HEK293T (cell line): ENCODE data around the gene RUNX3.

Experiments
- CTCF ChIA-PET: fragments of 350-600 bp; formaldehyde crosslinking; extraction: SDS; loops from one replicate; lab custom pipeline; 2021; ENCODE audit warnings: antibody characterized with exemption, inconsistent platforms; lab: Yijun Ruan, JAX
- POLR2A ChIA-PET: fragments of 350-600 bp; formaldehyde crosslinking; extraction: SDS; loops from one replicate; lab custom pipeline; 2020; ENCODE audit warnings: antibody characterized with exemption, inconsistent platforms; lab: Yijun Ruan, JAX
- DNase-seq: peaks from one replicate; pipeline ENCODE4 v3.0.0; 2012; ENCODE audit warnings: mixed read lengths; ENCODE audit errors: extremely low spot score
- ARNT ChIP-seq: fragments of 450-650 bp; IDR thresholded peaks from 2 replicates; pipeline ENCODE4 v1.6.1; 2017; ENCODE audit warnings: mild to moderate bottlenecking
- BHLHE40 ChIP-seq: fragments of 450-650 bp; IDR thresholded peaks from 2 replicates; pipeline ENCODE4 v1.6.1; 2016; ENCODE audit warnings: mild to moderate bottlenecking, moderate library complexity, borderline replicate concordance
- CTBP1 ChIP-seq: fragments of 450-650 bp; IDR thresholded peaks from 2 replicates; pipeline ENCODE4 v1.6.1; 2016; ENCODE audit warnings: borderline replicate concordance
- ELF4 ChIP-seq: fragments of 450-650 bp; IDR thresholded peaks from 2 replicates; pipeline ENCODE4 v1.6.1; 2017; ENCODE audit warnings: antibody characterized with exemption
- FOXA1 ChIP-seq: fragments of 450-650 bp; IDR thresholded peaks from 2 replicates; pipeline ENCODE4 v1.6.1; 2016; ENCODE audit warnings: mild to moderate bottlenecking
- FOXK2 ChIP-seq: fragments of 450-650 bp; IDR thresholded peaks from 2 replicates; pipeline ENCODE4 v1.6.1; 2016; ENCODE audit warnings: mild to moderate bottlenecking
- FOXM1 ChIP-seq: fragments of 450-650 bp; IDR thresholded peaks from 2 replicates; pipeline ENCODE4 v1.6.1; 2017; ENCODE audit warnings: mild to moderate bottlenecking, borderline replicate concordance
- HDGF ChIP-seq: fragments of 450-650 bp; IDR thresholded peaks from 2 replicates; pipeline ENCODE4 v1.6.1; 2017; ENCODE audit warnings: antibody characterized with exemption, borderline replicate concordance
- L3MBTL2 ChIP-seq: fragments of 450-650 bp; conservative IDR thresholded peaks from 2 replicates; pipeline ENCODE4 v1.6.1; 2016; ENCODE audit warnings: mild to moderate bottlenecking
- LEF1 ChIP-seq: fragments of 450-650 bp; IDR thresholded peaks from 2 replicates; pipeline ENCODE4 v1.6.1; 2017; ENCODE audit warnings: mild to moderate bottlenecking, borderline replicate concordance
- NFRKB ChIP-seq: fragments of 450-650 bp; IDR thresholded peaks from 2 replicates; pipeline ENCODE4 v1.6.1; 2016; ENCODE audit warnings: mild to moderate bottlenecking, moderate library complexity
- SP1 ChIP-seq: fragments of 450-650 bp; IDR thresholded peaks from 2 replicates; pipeline ENCODE4 v1.6.1; 2017
- SUZ12 ChIP-seq: fragments of 450-650 bp; IDR thresholded peaks from 2 replicates; pipeline ENCODE4 v1.6.1; 2016; ENCODE audit warnings: mild to moderate bottlenecking
- TARDBP ChIP-seq: fragments of 450-650 bp; IDR thresholded peaks from 2 replicates; pipeline ENCODE4 v1.6.1; 2016
- ZNF384 ChIP-seq: fragments of 450-650 bp; IDR thresholded peaks from 2 replicates; pipeline ENCODE4 v1.6.1; 2016
- TF ChIP-seq, protein P1 (sequence below): fragments of 450-650 bp; IDR thresholded peaks from 2 replicates; pipeline ENCODE4 v1.6.1; 2016

RUNX3 gene

DNA sequence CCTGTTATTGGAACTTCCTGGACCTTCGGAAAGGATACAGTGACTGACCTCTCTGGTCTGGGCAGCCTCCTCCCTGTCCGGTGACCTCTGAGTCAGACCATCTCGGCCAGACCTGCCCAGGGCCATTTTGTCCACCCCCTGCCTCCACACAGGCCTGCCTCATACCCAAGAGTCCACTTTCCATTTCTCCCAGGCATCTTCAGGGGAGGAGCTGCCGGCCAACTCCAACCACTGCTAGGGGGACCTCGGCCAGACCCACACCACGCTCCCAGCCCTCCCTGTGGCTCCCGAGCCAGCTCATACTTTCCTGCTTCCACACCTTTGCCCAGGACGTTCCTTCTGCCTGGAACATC, 29.5 kb upstream of the RUNX3 start:
- TF ChIP-seq LEF1 (no peak), CTBP1 (no peak), L3MBTL2 (no peak), TARDBP (no peak), FOXM1 (no peak)
- ChIA-PET POLR2A (no interaction called here), CTCF (interaction anchor here (0.6 to 1.4 kb wide), 2 partner anchors 8 to 27 kb away, joined by 3 to 6 read pairs; no protein-coding TSS in a partner anchor)
- DNase-seq = no peak

DNA sequence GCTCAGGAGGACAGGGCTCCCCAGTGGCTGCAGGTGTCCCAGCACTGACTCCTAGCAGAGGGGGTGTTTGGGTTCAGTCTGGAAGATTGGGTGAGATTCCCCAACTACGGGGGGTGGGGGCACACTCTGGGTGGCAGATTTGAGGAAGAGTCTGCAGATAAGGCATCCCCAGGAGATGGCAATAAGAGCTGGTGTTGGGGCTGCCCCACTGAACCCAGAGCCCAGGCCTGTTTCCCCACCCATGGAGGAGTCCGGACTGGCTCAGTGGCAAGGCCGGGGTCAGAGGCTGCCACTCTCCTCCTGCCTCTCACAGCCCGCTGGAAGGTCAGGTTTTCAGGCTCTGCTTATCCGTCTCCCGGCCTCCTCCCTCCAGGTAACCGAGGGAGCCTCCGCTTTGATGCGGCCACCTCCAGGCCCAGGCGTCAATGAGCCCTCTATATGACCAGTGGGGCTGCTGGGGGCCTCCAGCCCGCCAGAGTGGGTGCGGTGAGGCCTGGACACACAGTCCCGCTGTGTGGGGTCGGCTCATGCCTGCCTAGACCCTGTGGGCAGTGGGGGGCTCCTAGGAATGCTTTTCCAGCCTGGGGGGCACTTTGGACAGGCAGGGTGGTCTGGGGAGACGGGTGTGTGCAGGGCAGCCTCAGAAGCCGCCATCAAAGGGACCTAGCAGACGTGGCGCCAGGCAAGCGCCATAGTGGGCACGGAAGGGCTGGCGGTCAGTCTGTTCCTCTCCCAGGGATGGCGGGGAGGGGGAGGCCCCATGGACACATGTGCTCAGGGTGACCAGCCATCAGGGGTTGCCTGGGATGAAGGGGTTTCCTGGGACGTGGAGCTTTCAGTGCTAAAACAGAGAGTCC, 28.9 kb upstream of the RUNX3 start:
- ChIA-PET CTCF (interaction anchor here (0.6 to 1.4 kb wide), 2 partner anchors 8 to 27 kb away, joined by 3 to 6 read pairs; no protein-coding TSS in a partner anchor), POLR2A (no interaction called here)
- no peak for DNase-seq
- TF ChIP-seq NFRKB (no peak), L3MBTL2 (no peak), ARNT (no peak), FOXA1 (no peak), ZNF384 (no peak), CTBP1 (no peak), LEF1 (no peak), ELF4 (no peak), TARDBP (no peak), SP1 (no peak), HDGF (no peak), FOXK2 (no peak), BHLHE40 (no peak), FOXM1 (no peak), SUZ12 (no peak)
- TF ChIP-seq, protein P1, sequence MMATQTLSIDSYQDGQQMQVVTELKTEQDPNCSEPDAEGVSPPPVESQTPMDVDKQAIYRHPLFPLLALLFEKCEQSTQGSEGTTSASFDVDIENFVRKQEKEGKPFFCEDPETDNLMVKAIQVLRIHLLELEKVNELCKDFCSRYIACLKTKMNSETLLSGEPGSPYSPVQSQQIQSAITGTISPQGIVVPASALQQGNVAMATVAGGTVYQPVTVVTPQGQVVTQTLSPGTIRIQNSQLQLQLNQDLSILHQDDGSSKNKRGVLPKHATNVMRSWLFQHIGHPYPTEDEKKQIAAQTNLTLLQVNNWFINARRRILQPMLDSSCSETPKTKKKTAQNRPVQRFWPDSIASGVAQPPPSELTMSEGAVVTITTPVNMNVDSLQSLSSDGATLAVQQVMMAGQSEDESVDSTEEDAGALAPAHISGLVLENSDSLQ = no peak

DNA sequence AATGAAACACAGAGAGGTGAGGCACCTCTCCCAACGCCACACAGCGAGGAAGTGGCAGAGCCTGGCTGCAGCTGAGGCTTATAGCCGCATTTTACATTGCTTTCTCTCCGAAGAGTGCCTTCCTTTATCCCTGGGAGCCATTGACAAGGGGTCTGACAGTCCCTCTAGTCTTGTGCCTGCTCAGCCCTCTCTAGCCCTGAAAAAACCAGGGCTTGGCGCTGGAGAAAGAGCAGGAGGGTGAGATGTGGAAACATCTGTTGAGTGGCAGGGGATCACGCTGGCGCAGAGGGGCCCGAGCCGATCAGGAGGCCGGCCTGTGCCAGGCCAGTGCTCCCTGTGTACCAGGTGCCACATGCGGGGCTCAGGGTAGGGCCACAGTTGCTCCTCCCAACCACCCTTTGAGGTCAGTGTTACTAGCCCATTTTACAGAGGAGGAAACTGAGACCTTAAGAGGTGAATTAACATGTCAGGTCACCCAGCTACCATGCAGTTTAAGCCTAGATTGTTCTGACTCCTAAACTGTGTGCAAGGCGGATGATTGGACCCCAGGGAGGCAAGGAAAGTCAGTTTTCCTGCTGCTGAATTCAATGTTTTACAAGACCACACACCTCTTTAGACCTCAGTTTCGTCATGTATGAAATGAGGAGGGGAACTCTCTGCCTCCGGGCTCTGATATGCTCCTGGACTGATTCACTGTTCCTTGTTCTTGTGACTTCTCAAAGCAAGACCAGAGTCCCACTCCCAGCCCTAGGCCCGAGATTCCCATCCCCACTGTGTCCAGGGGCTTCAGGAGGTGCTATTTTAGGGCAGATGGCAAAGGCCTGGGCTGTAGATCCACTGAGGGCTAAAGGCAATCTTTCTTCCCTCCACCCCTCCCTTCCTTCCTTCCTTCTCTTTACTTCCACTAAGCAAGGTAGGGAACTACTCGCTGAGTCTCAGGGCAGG, 28.0 kb upstream of the RUNX3 start:
- no peak for DNase-seq
- ChIA-PET CTCF (interaction anchor here (1.4 kb wide), 1 partner anchor 26 kb away, joined by 6 read pairs; no protein-coding TSS in a partner anchor), POLR2A (no interaction called here)
- TF ChIP-seq SP1 = no peak
- TF ChIP-seq L3MBTL2 = no peak
- no peak for TF ChIP-seq TARDBP
- TF ChIP-seq CTBP1 = no peak
- TF ChIP-seq ZNF384 = no peak
- TF ChIP-seq NFRKB = no peak
- TF ChIP-seq, protein P1 = no peak
- no peak for TF ChIP-seq BHLHE40
- no peak for TF ChIP-seq FOXK2
- no peak for TF ChIP-seq ARNT
- TF ChIP-seq HDGF = no peak
- TF ChIP-seq SUZ12 = no peak
- TF ChIP-seq FOXM1 = no peak
- no peak for TF ChIP-seq ELF4
- TF ChIP-seq LEF1 = no peak

DNA sequence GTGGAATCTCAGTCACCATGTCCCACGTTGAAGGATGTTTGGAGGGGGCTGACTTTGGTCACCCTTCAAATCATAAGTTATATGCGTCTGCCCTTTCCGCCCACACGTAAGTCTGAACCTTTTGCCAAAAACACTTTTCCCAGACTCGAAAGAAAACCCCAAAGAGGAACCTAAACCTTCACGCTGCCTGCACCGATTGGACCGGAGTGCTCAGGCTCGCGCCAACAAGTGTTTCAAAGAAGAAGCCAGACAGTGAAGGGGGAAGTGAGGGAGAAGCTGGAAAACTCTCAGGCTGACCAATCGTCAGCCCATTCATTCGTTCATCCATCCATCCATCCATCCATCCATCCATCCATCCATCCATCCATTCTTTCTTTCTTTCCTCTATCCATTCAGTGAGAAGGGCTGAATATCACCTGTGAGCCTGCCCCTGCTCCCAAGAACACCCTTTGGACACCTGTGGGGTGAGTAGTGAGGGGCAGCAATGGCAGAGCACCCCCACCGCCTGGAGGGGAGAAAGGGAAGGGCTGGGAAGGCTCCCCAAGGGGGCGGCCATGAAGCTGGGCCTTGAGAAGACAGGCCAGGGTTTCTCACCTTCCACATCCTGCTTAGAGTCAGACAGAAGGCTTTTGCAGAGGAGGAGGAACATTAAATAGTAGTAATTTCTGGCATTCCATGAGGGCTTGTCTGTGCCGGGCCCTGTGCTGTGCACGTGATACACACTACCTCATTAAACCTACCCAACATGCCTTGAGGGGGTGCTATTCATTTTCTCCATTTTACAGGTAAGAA, 27.1 kb upstream of the RUNX3 start:
- DNase-seq = no peak
- CTCF ChIA-PET = no interaction called here
- no peak for TF ChIP-seq LEF1
- no peak for TF ChIP-seq TARDBP
- TF ChIP-seq NFRKB = no peak
- TF ChIP-seq FOXK2 = no peak
- no peak for TF ChIP-seq BHLHE40
- no peak for TF ChIP-seq SUZ12
- no peak for TF ChIP-seq FOXA1
- no peak for TF ChIP-seq HDGF
- no peak for TF ChIP-seq FOXM1
- no peak for TF ChIP-seq CTBP1
- TF ChIP-seq ELF4 = no peak
- no peak for TF ChIP-seq SP1
- TF ChIP-seq, protein P1 = no peak
- no peak for TF ChIP-seq ZNF384
- no peak for TF ChIP-seq ARNT
- no peak for TF ChIP-seq L3MBTL2
- POLR2A ChIA-PET = no interaction called here
